Measurements from ENCODE around the gene ANKRD44.
"Not testable (repeated sequence)": the region's sequence is repeated elsewhere in the genome, so short reads cannot be mapped to it uniquely, and the experiment has no call there.

The ANKRD44 gene

DNA sequence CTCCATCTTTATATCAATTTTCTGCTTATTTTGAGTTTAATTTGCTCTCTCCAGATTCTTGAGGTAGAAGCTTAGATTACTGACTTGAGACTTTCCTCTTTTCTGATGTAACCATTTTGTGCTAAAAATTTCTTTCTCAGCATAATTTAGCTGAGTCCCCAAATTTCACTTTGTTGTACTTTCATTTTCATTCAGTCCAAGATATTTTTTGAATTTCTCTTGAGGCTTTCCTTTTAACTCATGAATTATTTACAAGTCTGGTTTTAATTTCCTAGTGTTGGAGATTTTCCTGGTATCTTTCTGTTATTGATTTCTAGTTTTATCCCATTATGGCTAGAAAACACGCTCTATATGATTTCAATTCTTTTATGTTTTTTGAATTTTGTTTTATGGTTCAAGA, 239.4 kb downstream of the ANKRD44 start:
- DNase-seq = no peak

DNA sequence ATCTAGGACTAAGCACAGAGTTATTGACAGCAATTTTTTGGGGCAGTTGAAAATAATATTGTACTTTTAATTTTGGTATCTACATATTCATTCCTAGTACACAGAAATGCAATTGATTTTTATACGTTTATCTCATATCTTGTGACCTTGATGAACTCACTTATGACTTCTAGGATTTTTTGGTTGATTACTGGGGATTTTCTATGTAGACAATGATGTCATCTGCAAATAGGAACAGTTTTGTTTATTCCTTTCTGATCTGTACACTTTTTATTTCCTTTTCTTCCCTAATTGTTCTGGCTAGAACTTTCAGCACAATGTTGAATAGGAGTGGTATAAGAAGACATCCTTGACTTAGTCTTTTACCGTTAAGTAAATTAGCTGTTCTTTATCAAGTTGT, 240.6 kb downstream of the ANKRD44 start:
- no peak for DNase-seq

DNA sequence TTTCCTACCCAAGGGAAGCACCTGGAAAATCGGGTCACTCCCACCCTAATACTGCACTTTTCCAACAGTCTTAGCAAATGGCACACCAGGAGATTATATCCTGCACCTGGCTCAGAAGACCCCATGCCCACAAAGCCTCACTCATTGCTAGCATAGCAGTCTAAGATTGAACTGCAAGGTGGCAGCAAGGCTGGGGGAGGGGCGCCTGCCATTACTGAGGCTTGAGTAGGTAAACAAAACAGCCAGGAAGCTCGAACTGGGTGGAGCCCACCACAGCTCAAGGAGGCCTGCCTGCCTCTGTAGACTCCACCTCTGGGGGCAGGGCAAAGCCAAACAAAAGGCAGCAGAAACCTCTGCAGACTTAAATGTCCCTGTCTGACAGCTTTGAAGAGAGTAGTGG, 248.0 kb downstream of the ANKRD44 start:
- DNase-seq = not testable (repeated sequence)

- DNase-seq = no peak
Measured at GRCh38 chr2:197059477-197059876, 251.1 kb downstream of the ANKRD44 start.

DNA sequence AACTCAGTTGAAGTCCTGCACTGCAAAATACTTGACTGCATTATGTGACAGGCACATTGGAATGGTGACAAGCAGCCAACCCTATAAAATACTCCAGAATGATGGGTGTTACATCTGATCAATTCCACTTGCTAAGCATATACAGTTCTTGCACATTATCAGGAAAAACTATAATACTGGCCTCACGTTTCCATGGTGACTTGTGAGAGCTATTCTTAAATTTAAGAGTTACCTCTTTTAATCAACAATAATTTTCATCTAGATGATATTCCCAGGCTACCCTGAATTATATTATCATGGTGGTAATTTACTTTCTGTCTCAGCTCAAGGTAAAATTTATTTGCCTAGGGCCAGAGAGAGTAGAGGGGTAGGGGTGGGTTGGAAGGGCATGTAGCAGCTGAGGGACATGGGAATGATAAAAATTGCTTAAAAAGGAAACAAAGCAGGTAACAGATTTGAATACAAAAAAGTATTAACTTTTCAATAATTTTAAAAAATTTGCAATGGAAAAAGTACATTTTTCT, 251.7 kb downstream of the ANKRD44 start:
- DNase-seq = no peak

- no peak for DNase-seq
Measured at GRCh38 chr2:197057959-197058358, 252.6 kb downstream of the ANKRD44 start.

DNA sequence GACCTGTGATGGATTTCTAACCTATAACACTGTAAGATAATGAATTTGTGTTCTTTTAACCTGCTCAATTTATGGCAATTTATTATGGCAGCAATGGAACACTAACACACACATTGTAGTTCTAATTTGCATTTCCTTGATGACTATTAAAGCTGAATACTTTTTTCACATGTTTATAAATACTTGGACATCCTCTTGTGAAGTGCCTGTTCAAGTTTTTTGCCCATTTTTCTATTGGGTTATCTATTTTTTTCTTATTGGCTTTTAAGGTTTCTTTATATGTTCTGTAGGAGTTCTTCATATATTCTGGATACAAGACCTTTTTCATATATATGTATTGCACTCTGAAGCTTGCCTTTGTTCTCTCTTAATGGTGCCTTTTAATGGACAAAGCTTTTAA, 255.5 kb downstream of the ANKRD44 start:
- no peak for DNase-seq

- DNase-seq = no peak
Measured at GRCh38 chr2:197054437-197054836, 256.1 kb downstream of the ANKRD44 start.

- DNase-seq = no peak
Measured at GRCh38 chr2:197052356-197052755, 258.2 kb downstream of the ANKRD44 start.

DNA sequence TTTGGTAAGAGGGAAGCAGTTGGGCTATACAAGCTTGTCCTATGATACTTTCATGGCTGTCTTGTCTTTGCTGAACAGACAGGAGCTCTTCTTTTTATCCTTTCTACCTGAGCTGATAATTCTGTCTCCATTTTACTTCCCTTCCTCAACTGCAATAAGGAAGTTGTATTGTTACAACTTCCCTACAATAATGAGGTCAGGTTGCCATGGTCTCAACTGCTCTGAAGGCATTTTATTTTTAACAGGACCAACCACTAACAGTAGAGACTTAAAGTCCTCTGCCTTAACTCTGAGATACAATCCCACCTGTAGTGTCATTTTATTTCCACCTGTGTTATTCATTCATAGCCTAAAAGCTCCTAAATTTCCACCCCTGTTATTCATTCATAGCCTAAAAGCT, 265.5 kb downstream of the ANKRD44 start:
- DNase-seq = no peak

DNA sequence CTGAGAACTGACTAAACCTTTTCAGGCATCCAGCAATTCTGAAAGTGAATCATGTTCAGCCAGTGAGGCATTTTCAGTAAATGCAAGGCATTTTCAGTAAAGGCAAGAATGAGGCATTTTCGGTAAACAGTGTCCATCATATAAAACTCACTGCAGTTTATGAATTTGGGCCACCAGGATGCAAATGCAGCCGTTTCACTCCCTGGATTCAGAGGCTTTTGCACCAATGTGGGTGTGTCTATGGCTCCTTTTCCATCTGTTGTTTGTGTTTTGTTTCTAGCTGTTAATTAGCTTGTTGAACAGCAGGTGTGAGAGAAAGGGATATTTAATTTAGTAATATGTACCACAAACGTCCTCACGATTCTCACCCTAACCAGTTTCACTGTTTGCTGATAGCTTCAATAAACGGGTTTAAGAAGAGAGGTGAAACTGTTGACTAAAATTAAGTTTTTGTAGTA, 267.8 kb downstream of the ANKRD44 start:
- DNase-seq = no peak

- DNase-seq = no peak
Measured at GRCh38 chr2:197037863-197038398, 272.6 kb downstream of the ANKRD44 start.

DNA sequence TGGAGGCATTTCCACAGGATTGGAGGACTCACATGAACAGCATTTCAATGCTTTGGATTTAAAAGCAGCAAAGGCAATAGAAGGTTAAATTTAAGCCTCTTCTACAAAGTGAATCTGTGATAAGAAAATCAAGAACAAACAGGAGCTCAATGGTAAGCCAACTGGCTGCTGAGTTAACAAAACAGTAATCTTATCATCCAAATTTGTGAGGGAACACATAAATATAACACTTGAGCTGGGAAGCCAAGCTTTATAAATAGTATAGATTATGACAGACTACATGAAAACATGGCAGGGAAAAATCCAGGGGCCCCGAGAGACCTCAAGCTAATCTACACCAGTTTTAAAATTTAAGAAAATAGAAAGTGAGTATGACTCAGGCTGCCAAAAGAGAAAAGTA, 275.6 kb downstream of the ANKRD44 start:
- DNase-seq = no peak

- no peak for DNase-seq
Measured at GRCh38 chr2:197034292-197034691, 276.3 kb downstream of the ANKRD44 start.

DNA sequence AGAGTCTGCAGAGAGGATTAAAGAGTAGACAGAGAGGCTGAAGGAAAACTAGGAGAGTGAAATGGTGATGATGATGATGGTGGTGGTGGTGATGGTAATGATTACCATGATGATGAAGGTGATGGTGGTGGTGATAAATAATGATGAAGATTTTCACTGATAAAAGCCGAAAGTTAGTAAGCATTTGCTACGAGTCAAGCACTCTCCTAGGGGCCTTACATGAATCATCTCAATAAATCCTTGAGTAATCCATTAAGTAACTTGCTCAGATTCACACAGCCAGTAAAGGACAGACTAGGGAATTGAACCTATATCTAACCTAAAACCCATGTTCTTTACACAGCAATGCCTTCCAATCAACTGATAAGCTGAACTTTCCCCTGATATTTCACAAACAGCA, 277.4 kb downstream of the ANKRD44 start:
- no peak for DNase-seq

DNA sequence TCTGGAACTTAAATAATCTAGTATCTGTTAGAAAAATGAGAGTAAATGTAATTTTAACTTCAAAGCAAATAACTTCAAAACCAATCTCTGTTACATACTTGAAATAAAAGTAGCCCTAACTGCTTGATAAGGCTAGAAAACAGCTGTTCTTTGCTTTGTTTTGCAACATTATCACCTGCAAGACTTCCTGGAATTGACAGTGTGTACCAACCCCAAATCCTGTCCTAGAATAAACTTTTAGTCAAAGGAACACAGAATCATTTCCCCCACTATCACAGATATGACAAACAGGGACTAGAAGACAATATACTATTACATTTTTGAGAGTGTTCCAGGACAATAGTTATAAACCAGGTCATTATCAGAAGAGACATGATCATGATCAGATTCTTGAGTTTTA, 278.8 kb downstream of the ANKRD44 start:
- DNase-seq = no peak

- DNase-seq = no peak
Measured at GRCh38 chr2:197030090-197030489, 280.5 kb downstream of the ANKRD44 start.

DNA sequence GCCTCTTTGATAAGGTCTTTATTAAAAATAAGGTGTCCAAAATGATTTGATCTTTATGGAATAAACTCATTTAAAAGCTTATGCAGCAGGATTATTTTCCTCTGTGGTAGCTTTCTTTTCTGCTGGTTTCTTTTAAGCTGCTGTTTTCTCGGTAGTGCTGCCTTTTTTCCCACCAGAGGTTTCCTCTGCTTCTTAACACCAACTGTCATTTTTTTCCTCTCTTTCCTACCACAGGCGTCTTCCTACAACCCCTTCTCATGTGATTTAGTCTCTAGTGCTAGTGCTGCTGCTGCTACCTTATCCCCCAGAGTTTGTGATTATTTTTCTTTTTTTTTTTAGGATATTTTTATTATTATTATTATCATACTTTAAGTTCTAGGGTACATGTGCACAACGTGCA, 281.9 kb downstream of the ANKRD44 start:
- DNase-seq = no peak

DNA sequence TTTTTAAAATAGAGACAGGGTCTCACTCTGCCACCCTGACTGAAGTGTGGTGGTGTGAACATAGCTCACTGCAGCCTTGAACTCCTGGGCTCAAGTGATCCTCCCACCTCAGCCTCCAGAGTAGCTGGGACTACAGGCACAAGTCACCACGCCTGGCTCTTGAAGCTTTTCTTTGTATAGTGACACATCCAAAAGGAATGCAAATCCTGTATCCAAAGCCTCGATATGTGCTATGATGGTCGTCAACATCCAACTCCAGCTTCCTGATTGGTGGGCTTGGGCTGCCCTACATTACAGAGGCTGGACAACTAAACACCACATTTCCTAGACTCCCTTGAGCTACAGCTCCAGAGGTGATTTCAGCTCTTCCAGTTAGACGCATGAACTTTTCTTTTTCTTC, 282.4 kb downstream of the ANKRD44 start:
- DNase-seq = no peak

GRCh38 chr2:197024206-197024605, 286.4 kb downstream of the ANKRD44 start:
- no peak for DNase-seq

DNA sequence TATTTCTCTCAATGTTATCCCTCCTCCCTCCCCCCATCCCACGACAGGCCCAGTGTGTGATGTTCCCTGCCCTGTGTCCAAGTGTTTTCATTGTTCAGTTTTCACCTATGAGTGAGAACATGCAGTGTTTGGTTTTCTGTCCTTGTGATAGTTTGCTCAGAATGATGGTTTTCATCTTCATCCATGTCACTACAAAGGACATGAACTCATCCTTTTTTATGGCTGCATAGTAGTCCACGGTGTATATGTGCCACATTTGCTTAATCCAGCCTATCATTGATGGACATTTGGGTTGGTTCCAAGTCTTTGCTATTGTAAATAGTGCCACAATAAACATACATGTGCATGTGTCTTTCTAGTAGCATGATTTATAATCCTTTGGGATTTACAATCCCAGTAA, 289.7 kb downstream of the ANKRD44 start:
- not testable (repeated sequence) for DNase-seq

DNA sequence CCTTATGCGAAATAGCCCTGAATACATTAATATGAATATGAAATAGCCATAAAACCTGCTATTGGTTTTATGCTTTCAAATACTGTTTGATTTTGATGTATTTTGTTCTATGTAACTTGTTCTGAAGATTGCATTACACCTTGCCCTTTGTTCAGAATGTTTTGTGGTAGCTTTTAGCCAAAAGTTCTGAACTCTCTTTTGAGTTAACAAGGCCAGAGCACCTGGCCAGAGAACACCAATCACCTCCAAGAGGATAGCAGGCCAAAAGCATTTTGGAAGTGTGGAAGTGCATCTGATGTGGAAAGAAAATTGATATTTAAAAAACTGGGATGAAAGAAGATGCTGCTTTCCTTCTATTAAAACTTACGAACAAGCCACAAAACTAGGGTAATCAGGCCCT, 297.5 kb downstream of the ANKRD44 start:
- no peak for DNase-seq

DNA sequence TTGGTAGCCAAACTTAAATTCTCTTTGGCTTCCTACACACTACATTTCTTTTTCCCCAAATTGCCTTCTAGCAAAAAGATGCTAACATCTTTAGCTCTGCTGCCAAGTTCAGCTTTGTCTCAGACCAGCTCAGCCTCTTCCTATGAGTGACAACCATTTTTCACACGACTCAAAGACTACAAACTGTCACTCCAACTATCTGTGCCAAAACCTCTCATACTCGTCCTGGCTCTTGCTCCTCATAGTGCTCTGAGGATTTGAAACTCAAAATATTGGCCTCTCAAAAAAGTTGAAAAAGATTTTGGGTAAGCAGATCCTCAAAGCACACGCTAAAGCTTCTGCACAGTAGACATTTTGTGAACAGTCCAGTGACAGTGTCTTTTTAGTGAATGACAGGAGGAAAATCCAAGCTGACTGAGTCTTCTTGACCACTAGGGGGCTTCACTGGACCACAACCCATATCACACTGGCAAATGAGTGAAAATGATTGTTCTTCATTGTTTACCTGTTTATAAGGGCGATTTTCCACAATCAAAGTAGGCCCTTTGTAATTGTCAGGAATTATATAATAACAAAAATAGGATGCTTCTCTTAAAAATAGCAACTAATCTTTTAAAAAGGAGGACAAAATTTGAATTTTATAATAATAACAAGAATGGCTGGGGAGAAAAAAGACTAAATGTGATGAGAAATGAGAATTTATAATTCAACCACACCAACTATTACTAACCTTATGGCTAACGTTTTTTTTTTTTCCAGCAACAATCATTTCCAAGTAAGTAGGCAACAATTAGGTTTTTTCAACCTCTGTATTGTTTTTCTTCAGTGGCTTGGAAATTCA, 298.6 kb downstream of the ANKRD44 start:
- peak; percentile 27 to 38 for DNase-seq

GRCh38 chr2:197011021-197011417, 299.6 kb downstream of the ANKRD44 start:
- no peak for DNase-seq

All from NCI-H1930 (cell line).